NCI-H446 (cell line): ENCODE data around the gene DVL1.

Experiments
- DNase-seq, 2 experiments: peaks; one replicate each; lab custom pipeline; 2025; lab: John Stamatoyannopoulos, UW

Gene DVL1

DNA sequence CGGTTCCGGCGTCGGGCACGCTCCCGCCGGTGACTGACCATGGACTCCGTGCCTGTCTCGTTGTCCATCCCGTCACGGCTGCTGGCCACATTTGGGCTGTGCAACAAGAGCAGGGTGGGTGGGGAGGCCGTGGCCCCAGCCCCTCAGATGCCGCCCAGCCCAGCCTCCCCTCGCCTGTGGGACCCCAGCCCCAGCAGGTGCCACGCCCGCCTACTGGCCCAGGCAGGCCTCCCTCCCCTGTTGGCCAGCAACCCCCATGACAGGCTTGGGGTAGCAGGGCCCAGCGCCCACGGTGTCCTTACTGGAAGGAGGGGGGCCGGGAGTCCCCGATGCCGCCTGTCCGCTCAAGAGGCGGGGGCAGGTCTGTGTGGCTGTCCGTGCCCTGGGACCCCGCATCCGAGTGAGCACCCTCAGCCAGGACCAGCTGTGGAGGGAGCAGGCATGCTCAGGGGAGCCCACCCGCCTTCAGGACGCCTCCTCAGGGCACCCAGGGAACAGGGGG is 7.1 kb downstream of the DVL1 start:
- DNase-seq = no peak

DNA sequence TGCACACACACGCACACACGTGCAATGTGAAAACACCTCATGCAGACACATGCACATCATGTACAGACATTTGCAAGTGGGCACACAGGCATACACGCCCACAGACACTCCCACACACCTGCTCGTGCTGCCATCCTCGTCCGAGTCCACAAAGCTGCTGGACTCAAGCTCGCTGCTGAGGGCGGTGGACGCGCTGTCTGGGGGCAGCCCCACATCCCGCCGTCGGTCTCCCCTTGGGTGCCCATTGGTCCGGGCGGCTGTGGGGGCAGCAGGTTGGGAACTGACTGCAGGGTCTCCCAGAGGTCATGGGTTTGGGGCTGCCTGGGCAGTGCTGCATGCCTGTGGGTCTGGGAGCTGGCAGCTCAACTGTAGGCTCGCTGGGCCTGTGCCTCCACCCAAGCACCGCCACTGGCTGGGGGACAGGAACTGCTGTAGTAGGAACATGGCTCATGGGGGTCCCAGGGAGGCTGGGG is 7.6 kb downstream of the DVL1 start:
- DNase-seq = no peak

DNA sequence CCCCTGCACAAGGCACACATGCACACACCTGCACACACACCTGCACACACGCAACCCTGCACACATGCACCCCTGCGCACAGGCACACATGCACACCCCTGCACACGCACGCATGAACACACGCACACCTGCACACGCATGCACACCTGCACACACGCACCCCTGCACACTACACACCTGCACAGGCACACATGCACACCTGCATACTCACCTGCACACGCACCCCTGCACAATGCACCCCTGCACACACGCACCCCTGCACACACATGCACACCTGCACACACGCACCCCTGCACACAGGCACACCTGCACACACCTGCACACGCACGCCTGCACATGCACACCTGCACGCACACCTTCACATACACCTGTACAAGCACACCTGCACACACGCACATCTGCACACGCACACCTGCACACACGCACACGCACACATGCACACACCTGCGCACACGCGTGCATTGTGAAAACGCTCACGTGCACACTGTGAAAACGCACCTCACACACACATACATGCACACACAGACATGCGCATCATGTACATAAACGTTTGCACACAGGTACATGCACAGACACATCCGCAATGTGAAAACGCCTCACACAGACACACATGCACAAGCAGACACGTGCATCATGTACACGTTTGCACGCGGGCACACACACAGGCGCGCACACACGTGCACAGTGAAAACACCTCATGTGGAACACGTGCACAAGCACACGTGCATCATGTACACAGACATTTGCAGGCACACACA is 8.2 kb downstream of the DVL1 start:
- no peak for DNase-seq

DNA sequence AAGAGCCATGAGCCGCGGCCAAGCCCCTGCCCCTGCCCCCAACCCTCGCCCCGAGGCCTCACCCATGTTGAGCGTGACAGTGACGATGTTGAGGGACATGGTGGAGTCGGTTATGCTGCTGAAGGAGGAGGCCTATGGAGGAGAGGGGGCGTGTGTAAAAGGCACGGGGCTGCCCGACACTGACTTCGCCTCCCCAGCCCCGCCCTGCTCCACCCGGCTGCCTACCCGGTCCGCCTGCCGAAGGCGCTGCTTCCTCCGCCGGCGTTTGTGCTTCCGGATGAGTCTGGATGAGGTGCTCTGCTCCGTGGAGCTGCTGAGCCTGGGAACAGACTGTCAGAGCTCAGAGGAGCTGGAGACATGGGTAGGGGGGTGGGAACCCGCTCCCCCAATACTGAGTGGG is 9.0 kb downstream of the DVL1 start:
- no peak for DNase-seq

DNA sequence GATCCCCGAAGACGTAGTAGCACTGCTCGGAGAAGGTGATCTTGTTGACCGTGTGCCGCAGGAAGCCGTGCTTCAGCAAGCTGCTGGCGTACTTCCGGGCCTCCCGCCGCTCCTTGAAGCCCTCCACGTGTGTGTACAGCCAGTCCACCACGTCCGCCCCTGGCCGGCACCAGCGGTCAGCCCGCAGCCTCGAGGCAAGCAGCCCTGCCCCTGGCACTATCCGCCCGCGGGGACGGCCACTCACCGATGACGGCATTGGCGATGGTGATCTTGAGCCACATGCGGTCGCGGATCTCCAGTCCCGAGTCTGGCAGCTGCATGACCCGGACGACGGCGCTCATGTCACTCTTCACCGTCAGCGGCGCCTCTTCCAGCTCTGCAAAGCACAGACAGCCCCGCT is 10.9 kb downstream of the DVL1 start:
- DNase-seq = no peak

DNA sequence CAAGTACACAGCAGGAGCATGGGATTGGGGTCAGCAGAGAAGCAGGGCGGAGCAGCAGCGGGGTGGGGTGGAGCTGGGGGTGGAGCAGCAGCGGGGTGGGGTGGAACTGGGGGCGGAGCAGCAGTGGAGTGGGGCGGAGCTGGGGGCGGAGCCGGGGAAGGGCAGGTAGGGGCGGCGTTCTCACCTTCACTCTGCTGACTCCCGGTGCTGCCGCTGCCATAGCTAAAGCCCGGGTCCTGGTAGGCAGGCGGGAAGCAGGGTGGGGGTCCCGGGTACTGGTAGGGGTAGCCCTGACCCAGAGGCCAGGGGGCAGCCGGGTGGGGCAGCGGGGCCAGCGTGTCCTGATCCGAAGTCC is 11.4 kb downstream of the DVL1 start:
- DNase-seq = no peak

DNA sequence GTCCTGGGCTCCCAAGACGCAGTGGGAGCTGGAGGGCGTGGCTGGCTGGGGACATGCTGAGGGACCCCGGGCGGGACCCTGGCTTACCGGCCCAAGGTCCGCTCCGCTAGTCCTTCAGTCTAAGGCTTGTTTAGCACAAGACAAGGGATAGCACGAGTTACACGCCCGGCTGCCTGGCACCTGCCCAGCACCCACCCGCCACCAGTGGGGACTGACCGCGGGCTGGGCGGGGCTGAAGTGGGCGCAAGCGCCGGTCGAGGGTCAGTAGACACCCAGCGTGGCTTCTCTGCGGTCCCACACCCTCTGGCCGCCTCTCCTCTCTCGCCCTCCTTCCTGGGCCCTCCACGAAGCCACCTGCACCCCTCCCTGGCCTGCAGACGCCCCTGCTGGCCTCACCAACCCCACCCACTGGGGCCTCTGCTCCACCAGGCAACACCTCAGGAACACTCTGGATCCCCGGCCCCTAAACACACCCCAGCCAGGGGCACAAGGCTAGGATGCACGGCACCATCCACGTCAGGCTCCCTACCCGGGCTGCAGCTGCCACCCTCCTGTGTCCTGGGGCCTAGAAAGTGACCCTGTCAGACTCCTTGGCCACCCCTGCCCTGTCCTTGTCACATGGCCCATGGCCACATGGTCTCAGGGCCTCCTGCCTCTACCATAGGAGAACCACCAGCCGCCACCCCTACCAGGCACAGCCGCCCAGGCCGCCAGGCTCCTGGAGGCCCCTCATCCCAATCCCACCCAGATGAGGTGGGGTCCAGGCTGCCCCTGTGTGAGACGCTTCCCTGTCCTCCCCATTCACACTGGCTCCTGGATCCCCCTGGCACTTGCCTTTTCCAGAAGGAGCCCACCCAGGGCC is 12.1 kb downstream of the DVL1 start:
- DNase-seq = no peak

DNA sequence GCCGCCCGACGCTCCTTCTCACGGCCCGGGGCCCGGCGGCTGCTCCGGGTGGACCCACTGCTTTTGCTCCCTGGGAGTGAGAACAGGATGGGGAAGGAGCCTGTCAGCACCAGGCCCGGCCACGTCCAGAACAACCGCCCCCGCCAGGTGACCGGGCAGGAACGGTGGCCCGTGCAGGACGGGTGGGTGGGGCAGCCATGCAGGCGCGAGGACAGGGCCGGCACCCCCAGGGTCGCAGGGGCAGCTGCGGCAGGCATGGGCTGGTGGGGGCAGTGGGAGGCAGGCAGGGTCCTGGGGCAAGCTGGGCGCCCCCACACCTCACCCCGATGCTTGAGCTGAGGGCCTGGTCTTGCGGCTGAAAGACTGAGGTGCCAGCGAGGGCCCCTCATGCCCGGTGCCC is 12.8 kb downstream of the DVL1 start:
- DNase-seq = no peak

DNA sequence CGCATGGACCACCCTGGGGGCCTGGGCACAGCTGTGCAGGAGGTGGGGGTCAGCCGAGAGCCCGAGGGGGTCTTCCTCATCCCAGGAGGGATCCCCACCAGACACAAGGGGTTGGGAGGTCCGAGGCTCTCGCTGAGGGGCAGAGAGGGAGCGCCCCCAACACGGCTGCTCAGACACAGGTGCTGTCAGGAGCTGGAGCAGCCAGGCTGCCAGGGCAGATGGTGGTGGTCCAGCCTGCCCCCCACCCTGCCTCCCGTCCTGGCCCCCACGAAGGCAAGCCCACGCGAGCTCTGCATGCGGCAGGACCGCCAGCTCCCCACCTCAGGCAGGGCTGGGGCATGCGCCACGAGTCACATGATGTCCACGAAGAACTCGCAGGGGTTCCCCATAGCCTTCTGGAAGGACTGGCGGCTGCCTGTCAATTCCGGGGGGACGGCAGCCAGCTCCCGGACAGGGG is 13.4 kb downstream of the DVL1 start:
- DNase-seq = no peak

DNA sequence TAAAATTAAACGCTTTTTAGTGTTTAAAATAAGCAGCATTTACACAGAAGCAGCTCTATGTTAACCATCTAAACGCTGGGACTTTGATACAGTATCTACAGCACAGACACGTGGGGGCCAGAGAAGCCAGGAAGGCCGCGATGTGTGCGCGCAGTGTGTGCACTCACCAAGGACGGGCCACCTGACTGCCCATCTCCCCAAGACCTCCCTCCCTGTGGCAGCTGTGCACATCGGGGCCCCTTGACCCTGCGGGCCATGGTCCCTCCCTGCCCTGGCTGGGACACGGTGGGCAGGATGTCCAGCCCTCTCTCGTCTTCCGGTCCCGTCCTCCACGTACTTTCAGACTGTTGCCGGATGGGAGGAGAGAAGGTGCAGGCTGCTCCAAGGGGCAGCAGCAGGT is 13.9 kb downstream of the DVL1 start:
- no peak for DNase-seq

DNA sequence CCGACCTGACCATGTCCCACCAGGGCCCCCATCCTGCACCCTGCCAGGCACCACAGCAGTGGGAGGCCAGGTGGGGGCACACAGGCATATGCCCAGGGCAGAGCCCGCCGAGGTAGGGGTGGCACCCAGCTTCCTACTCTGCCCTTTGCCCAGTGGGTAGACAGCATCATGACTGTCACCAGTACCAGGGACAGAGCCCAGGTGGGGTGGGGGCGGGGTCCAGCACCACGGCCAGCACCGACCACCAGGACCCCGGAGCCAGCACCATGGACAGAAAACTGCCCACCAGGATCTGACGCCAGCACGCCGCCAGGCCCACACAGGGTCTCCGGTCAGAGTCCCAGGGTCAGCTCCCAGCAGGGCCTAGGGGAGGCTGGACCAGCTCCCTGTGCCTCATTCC is 14.4 kb downstream of the DVL1 start:
- no peak for DNase-seq

DNA sequence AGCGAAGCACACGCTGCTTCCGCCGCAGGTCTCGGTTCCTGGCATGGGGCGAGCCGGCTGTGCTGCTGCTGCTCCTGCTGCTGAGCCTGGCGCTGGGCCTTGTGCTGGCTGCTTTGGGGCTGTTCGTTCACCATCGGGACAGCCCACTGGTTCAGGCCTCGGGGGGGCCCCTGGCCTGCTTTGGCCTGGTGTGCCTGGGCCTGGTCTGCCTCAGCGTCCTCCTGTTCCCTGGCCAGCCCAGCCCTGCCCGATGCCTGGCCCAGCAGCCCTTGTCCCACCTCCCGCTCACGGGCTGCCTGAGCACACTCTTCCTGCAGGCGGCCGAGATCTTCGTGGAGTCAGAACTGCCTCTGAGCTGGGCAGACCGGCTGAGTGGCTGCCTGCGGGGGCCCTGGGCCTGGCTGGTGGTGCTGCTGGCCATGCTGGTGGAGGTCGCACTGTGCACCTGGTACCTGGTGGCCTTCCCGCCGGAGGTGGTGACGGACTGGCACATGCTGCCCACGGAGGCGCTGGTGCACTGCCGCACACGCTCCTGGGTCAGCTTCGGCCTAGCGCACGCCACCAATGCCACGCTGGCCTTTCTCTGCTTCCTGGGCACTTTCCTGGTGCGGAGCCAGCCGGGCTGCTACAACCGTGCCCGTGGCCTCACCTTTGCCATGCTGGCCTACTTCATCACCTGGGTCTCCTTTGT is 15.5 kb downstream of the DVL1 start:
- no peak for DNase-seq

DNA sequence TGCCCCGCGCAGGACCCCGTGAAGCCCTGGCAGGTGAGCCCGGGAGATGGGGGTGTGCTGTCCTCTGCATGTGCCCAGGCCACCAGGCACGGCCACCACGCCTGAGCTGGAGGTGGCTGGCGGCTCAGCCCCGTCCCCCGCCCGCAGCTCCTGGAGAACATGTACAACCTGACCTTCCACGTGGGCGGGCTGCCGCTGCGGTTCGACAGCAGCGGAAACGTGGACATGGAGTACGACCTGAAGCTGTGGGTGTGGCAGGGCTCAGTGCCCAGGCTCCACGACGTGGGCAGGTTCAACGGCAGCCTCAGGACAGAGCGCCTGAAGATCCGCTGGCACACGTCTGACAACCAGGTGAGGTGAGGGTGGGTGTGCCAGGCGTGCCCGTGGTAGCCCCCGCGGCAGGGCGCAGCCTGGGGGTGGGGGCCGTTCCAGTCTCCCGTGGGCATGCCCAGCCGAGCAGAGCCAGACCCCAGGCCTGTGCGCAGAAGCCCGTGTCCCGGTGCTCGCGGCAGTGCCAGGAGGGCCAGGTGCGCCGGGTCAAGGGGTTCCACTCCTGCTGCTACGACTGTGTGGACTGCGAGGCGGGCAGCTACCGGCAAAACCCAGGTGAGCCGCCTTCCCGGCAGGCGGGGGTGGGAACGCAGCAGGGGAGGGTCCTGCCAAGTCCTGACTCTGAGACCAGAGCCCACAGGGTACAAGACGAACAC is 16.3 kb downstream of the DVL1 start:
- no peak for DNase-seq

DNA sequence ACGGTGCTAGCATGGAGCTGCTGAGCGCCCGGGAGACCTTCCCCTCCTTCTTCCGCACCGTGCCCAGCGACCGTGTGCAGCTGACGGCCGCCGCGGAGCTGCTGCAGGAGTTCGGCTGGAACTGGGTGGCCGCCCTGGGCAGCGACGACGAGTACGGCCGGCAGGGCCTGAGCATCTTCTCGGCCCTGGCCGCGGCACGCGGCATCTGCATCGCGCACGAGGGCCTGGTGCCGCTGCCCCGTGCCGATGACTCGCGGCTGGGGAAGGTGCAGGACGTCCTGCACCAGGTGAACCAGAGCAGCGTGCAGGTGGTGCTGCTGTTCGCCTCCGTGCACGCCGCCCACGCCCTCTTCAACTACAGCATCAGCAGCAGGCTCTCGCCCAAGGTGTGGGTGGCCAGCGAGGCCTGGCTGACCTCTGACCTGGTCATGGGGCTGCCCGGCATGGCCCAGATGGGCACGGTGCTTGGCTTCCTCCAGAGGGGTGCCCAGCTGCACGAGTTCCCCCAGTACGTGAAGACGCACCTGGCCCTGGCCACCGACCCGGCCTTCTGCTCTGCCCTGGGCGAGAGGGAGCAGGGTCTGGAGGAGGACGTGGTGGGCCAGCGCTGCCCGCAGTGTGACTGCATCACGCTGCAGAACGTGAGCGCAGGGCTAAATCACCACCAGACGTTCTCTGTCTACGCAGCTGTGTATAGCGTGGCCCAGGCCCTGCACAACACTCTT is 17.0 kb downstream of the DVL1 start:
- DNase-seq = no peak

DNA sequence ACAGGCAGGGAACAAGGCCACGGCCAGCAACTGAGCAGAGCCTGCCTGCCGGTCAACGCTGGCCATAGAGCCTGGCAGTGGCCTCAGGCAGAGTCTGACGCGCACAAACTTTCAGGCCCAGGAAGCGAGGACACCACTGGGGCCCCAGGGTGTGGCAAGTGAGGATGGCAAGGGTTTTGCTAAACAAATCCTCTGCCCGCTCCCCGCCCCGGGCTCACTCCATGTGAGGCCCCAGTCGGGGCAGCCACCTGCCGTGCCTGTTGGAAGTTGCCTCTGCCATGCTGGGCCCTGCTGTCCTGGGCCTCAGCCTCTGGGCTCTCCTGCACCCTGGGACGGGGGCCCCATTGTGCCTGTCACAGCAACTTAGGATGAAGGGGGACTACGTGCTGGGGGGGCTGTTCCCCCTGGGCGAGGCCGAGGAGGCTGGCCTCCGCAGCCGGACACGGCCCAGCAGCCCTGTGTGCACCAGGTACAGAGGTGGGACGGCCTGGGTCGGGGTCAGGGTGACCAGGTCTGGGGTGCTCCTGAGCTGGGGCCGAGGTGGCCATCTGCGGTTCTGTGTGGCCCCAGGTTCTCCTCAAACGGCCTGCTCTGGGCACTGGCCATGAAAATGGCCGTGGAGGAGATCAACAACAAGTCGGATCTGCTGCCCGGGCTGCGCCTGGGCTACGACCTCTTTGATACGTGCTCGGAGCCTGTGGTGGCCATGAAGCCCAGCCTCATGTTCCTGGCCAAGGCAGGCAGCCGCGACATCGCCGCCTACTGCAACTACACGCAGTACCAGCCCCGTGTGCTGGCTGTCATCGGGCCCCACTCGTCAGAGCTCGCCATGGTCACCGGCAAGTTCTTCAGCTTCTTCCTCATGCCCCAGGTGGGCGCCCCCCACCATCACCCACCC is 17.9 kb downstream of the DVL1 start, which contains the start of gene TAS1R3:
Gene TAS1R3 (plus strand): TSS at position 213 of the 898 bp plus-strand sequence. CDS start 66 bp downstream, at position 279.
- DNase-seq = no peak

DNA sequence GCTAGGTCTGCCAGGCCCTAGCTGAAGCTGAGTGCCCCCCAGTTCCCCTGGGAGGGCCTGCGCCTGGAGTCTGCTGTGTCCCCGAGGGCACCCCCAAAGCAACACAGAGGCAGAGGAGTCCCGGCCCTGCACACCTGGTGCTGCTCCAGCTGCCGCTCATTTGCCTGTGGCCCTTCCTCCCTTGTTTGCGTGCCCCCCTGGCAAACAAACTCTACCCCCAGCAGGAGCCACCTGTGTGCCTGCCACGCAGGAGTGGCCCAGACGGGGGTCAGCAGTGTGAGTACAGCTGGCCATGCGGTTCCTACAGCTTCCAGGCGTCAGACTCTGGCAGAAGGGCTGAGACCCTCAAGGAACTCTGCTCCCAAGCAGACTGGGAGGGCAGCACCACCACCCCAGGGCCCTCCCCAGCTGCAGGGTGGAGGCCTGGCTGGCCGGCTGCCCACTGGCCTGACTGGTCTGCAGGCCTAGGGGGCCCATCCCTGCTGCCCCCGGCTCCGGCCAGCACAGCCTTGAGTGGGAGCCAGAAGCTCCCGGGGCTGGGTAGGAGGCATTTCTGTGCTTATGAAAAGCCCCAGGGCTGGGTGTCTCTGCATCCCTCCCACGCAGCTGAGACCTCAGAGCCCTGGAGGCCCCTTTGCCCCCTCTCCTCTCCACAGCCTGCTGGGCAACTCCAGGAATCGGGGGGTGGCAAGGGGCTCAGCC is 18.7 kb downstream of the DVL1 start:
- no peak for DNase-seq

DNA sequence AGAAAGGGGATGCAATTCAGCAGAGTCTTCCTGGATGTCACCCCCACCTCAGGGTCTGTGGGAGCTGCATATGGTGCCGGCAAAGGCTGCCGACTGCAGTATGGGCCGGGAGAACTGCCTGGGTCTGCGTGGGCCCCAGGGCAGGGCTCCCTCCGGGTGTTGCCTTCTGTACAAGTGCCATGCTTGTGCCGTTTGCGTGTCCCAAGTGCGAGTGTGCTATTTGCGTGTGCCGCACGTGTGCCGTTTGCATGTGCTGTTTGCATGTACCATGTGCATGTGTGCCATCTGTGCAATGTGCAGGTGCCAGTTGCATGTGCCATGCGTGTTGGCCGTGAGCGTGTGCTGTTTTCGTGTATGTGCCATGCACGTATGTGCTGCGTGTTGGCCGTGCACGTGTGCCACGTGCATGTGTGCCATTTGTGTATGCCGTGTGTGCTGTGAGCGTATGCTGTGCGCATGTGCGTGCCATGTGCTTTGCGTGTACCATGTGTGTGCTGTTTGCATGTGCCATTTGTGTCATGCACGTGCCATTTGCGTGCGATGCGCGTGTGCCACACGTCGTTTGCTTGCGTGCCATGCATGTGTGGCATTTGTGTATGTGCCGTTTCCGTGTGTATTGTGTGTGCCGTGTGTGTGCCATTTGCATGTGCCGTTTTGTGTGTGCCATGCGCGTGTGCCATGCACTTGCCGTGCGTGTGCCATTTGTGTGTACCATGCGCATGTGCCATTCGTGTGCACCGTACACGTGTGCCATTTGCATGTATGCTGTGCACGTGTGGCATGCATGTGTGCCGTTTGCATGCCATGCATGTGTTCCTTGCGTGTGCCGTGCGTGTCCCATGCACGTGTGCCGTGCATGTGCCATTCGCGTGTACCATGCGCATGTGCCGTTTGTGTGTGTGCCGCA is 19.7 kb downstream of the DVL1 start:
- DNase-seq = no peak

DNA sequence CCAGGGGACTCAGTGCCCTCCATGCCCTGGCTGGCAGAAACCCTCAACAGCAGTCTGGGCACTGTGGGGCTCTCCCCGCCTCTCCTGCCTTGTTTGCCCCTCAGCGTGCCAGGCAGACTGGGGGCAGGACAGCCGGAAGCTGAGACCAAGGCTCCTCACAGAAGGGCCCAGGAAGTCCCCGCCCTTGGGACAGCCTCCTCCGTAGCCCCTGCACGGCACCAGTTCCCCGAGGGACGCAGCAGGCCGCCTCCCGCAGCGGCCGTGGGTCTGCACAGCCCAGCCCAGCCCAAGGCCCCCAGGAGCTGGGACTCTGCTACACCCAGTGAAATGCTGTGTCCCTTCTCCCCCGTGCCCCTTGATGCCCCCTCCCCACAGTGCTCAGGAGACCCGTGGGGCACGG is 21.0 kb downstream of the DVL1 start:
- DNase-seq = no peak
